IPS-18a (cell line): ENCODE measurements around the gene RNF220.
"Not testable (repeated sequence)": the region's sequence is repeated elsewhere in the genome, so short reads cannot be mapped to it uniquely, and the experiment has no call there.

Source experiments
- H3K27ac ChIP-seq: one replicate; pipeline ENCODE4 v1.5.1; 2013; ENCODE audit warnings: low read length
- H3K27me3 ChIP-seq: one replicate; pipeline ENCODE4 v1.6.1; 2013; ENCODE audit warnings: mild to moderate bottlenecking, low read length; ENCODE audit not compliant: control insufficient read depth, insufficient read depth
- H3K36me3 ChIP-seq: one replicate; pipeline ENCODE4 v1.6.1; 2013; ENCODE audit warnings: low read depth, low read length; ENCODE audit not compliant: control insufficient read depth
- H3K4me1 ChIP-seq: one replicate; pipeline ENCODE4 v1.6.1; 2013; ENCODE audit warnings: low read depth, low read length; ENCODE audit not compliant: control insufficient read depth
- H3K4me3 ChIP-seq: one replicate; pipeline ENCODE4 v1.5.1; 2013; ENCODE audit warnings: low read length
- H3K9ac ChIP-seq: one replicate; pipeline ENCODE4 v1.6.1; 2013; ENCODE audit warnings: mild to moderate bottlenecking, low read length, moderate library complexity
- H3K9me3 ChIP-seq: one replicate; pipeline ENCODE4 v1.6.1; 2013; ENCODE audit warnings: low read depth, low read length; ENCODE audit not compliant: control insufficient read depth

Gene RNF220

DNA sequence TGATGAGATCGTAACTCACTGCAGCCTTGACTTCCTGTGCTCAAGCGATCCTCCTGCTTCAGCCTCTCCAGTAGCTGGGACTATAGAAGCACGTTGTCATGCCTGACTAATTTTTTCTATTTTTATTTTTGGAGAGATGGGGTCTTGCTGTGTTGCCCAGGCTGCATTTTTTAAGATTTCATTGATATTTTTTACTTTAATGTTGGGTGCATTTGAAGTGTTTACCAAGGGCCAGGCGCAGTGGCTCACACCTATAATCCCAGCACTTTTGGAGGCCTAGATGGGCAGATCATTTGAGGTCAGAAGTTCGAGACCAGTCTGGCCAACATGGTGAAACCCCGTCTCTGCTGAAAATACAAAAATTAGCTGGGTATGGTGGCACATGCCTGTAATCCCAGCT is 97.8 kb downstream of the RNF220 start:
- not testable (repeated sequence) for H3K36me3 ChIP-seq, H3K9me3 ChIP-seq, H3K27ac ChIP-seq, H3K4me3 ChIP-seq, H3K9ac ChIP-seq
- Histone ChIP-seq H3K27me3 (peaks cover 59% of the 10 kb centered on the region), H3K4me1 (peaks cover 60% of the 10 kb centered on the region)

DNA sequence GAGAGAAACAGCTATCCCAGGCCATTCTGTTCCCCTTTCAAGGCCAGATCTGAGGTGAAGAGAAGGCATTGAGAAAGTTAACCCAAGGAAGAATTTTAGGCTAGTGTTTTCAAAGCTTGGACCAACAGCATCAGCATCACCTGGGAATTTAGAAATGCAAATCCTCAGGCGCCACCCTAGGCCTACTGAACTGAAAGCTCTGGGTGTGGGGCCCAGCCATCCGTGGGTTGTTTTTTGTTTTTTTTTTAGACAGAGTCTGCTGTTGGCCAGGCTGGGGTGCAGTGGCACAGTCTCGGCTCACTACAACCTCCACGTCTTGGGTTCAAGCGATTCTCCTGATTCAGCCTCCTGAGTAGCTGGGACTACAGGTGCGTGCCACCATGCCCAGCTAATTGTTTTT is 98.6 kb downstream of the RNF220 start:
- Histone ChIP-seq H3K36me3 (no peaks in the 10 kb centered on the region), H3K27ac (no peak overlapping the region), H3K4me1 (peaks cover 68% of the 10 kb centered on the region), H3K4me3 (no peak overlapping the region), H3K9me3 (no peaks in the 10 kb centered on the region), H3K9ac (no peak overlapping the region), H3K27me3 (peaks cover 57% of the 10 kb centered on the region)

DNA sequence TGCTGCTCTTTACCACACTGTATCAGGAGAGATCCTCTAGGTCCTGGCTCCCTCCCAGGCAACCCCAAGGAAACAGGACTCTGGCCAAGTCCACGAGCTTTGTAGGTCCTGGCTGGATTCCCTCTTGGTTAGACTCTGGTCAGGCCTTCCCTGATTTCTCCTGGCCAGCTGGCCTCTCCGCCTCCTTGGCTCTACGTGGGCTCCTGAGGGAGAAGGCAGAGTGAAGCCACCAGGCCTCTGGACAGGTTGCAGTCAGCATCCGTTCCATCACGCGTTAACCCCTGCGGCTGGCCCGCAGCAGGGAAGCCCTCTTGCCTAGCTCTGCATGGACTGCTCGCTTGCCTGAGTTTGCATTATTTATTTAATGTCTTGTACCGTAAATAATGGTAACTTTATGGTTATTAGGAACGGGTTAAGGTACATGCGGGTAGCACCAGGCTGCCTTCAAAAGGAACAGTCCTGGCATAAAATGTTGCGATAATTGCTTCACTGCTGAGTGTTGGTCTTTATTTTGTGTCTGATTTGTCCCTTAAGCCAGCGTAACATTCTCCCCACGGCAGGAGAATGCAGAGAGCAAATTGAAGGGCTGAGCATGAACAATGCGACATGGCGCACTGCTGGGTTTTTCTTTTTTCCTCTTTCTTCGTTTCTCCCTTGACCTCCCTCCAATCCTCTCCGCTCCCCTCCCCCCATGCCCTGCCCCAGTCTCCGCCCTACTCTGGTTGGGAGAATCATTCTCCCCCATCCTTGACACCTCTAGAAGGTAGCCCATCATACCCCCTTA is 100.3 kb downstream of the RNF220 start:
- no peak overlapping the region for H3K27ac ChIP-seq
- H3K36me3 ChIP-seq = no peaks in the 10 kb centered on the region
- no peak overlapping the region for H3K9ac ChIP-seq
- peak overlapping the region; percentile 1 for H3K4me3 ChIP-seq
- H3K27me3 ChIP-seq = peaks cover 48% of the 10 kb centered on the region
- no peaks in the 10 kb centered on the region for H3K9me3 ChIP-seq
- peaks cover 62% of the 10 kb centered on the region for H3K4me1 ChIP-seq

DNA sequence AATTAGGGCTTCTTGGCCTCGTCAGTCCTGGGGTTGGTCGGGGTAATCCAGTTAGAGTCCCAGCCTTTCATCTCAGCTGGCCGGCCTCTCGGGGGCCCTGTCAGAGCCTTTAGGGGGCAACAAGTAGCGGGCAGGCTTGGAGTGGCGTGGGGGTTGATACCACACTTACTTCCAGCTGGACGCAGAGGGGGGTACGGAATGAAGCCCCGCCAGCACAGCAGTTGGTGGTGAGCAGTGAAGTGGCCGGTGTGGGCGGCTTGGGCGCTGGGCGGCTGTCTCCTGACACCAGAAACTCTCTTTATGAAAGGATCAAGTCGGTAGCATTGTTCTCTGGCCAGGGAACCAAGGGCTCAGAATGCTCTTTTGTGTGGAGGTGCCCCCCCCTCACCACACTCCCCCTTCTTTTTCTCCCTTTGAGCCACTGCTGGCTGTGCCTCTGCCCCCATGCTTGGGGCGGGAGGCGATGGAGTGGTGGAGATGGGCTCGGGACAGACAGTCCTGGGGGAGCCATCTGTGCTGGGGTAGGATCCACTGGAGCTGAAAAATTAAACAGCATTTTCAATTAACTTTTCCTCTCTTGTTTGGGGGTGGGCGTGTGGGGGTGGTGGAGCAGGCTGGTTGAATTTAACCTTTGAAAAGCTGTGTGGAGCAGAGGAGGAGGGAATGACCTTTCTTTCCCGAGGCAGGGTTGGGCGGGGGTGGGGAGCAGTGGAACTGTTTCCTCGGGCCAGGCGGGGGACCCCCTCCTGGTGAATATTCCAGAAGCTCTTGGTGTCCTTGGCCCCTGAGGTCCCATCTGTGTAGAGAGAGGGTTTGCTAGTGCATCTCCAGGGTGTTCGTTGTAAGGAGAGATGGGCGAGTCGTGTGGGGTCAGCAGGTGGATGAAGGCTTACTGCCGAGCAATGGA is 102.7 kb downstream of the RNF220 start:
- peaks cover 49% of the 10 kb centered on the region for H3K27me3 ChIP-seq

DNA sequence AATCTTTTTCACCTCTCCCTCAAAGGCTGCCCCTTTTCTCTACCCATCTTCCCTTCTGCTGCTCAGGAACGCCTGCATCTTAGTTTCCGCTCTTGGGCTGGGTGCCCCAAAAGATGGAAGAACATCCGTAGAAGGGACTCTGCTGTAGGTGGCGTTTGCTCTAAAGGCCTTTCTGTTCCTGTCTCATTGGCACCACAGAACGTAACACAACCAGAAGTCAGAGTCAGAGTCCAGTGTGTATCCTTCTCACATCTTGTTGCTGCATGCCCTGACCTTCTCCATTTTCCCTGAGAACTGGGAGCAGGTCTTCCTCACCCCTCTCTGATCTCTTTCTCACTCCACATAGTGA is 103.3 kb downstream of the RNF220 start:
- H3K4me3 ChIP-seq = no peak overlapping the region
- H3K27ac ChIP-seq = no peak overlapping the region
- no peak overlapping the region for H3K9ac ChIP-seq
- peaks cover 59% of the 10 kb centered on the region for H3K4me1 ChIP-seq
- no peaks in the 10 kb centered on the region for H3K9me3 ChIP-seq
- no peaks in the 10 kb centered on the region for H3K36me3 ChIP-seq
- peaks cover 48% of the 10 kb centered on the region for H3K27me3 ChIP-seq

More for the DNA sequence above, 102.7 kb downstream of the RNF220 start:
- H3K4me1 ChIP-seq = peaks cover 60% of the 10 kb centered on the region
- peak overlapping the region; percentile 33 for H3K4me3 ChIP-seq
- H3K9ac ChIP-seq = no peak overlapping the region
- H3K27ac ChIP-seq = no peak overlapping the region
- H3K9me3 ChIP-seq = no peaks in the 10 kb centered on the region
- H3K36me3 ChIP-seq = no peaks in the 10 kb centered on the region

DNA sequence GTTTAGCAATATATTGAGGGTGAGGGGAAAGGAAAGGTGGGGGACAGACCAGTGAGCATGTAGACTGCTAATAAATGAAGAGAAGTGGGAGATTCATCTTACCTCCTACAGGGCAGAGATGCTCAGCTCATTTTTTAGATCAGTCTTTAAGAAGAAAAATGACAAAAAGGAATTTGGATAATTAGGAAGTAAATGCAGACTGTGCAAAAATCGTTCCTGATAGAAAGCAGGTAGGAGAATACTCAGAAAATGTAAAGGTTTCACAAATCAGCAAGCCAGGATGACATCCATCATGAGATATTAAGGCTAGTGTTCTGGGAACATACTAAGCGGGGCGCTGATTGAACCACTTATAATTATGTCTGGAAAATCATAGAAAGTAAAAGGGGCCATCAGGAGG is 106.3 kb downstream of the RNF220 start:
- Histone ChIP-seq H3K36me3 (no peaks in the 10 kb centered on the region), H3K27ac (no peak overlapping the region), H3K4me1 (peaks cover 40% of the 10 kb centered on the region), H3K4me3 (no peak overlapping the region), H3K9me3 (no peaks in the 10 kb centered on the region), H3K27me3 (peaks cover 27% of the 10 kb centered on the region), H3K9ac (no peak overlapping the region)

DNA sequence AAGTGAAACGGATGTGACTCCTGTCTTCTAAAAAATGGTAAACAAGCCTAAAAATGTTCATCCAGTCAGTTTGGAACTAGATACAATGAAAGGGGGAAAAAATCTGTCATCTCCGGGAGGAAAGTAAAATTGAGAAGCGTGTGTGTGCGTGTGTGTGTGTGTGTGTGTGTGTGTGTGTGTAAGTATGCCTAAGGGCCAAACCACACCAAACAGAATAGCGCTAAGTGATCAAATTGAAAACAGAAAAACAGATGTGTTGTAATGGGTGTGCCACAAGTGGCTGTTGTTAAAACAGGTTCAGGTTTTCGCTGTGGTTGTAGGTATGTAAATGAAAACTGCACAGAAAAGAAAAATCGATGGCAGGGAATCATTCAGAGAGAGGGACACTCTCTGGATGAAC is 106.7 kb downstream of the RNF220 start:
- Histone ChIP-seq H3K27me3 (peaks cover 23% of the 10 kb centered on the region), H3K4me3 (no peak overlapping the region), H3K27ac (no peak overlapping the region)

DNA sequence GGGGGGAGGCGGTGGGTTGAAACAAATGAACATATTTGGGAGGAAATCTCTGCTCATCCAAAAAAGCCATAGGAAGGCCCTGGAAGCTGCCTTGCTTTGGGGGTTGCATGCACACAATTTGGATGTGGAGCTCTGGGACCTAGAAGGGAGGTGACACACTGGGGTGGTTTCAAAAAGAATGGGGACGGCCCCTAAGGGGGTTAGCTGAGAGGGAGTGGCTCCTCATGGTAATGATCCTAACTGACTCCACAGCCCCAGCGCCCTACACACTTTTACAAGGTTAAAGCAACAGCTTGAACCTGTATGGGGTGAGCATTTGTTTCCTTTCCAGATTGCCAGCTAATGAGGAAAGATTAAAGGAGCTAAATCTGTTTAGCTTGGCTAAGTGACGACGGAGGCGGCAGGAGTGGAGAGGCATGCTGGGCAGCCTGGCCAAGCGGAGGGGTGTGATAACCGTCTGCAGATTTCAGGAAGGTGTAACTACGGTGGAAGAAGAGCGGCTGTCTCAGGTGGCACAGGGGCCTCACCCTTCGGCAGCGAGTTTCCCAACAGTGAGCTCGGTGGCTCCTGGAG is 107.3 kb downstream of the RNF220 start:
- H3K36me3 ChIP-seq = no peaks in the 10 kb centered on the region
- H3K9ac ChIP-seq = no peak overlapping the region
- H3K27me3 ChIP-seq = peaks cover 17% of the 10 kb centered on the region

More for the DNA sequence above, 106.7 kb downstream of the RNF220 start:
- H3K36me3 ChIP-seq = no peaks in the 10 kb centered on the region
- peaks cover 36% of the 10 kb centered on the region for H3K4me1 ChIP-seq
- H3K9me3 ChIP-seq = no peaks in the 10 kb centered on the region
- no peak overlapping the region for H3K9ac ChIP-seq

DNA sequence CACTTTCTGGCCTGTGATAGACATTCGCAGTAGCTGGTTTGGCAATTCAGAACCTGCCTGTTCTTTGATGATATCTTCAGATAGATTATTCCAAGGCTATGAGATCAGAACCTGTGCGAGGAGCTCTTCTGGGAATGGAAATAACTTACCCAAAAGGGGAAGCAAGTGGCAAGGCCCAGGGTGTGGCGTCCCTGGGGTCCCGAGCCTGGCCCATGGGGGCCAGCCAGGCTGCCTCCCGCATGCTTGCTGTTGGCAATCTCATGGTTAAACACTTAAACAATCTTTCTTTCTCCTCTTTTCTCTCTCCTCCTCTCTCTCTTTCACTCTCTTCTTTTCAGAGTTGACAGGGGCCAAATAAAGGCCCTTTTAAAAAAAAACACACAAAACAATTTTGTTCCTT is 108.1 kb downstream of the RNF220 start:
- Histone ChIP-seq H3K9me3 (no peaks in the 10 kb centered on the region), H3K4me1 (peaks cover 24% of the 10 kb centered on the region), H3K27ac (no peak overlapping the region), H3K36me3 (no peaks in the 10 kb centered on the region), H3K9ac (no peak overlapping the region), H3K27me3 (peaks cover 16% of the 10 kb centered on the region), H3K4me3 (no peak overlapping the region)

More for the DNA sequence above, 107.3 kb downstream of the RNF220 start:
- Histone ChIP-seq H3K9me3 (no peaks in the 10 kb centered on the region), H3K4me3 (no peak overlapping the region), H3K4me1 (peaks cover 30% of the 10 kb centered on the region), H3K27ac (no peak overlapping the region)

DNA sequence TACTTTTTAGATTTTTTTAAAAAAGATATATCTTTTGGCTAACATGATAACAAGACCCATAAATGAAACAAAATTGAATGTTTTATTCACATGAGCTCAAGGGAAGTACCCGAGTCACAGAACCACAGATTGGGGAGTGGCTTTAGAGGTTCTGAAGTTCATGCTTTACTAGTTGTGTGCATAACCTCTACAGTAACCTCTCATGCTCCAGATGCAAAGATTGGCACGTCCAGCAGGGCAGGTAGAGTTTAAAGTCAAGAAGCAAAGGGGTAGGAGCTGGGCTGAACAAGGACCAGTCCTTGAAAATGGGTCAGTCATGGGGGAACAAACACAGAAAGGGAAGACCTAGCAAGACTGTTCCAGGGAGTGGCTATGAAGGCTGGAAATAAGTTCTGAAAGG is 109.6 kb downstream of the RNF220 start:
- Histone ChIP-seq H3K36me3 (no peaks in the 10 kb centered on the region), H3K9ac (no peak overlapping the region)

DNA sequence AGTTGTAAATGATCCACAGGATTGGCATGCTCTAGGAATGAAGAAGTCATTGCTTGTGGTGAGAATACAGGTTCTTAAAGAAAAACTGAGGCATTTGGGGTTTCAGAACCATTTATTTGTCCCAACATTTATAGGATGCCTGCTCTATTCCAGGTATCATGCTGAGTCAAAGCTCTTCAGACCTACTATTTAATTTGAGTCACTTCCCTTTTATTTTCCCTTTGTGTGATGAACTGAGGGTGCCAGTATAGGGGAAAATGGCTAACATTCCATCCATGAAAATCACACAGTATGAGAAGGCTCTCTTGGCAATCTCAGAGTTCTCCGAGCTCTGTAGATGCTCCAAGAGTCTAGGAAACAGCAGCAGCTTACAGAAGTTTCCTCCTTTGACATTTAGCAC is 110.4 kb downstream of the RNF220 start:
- H3K27ac ChIP-seq = no peak overlapping the region
- no peaks in the 10 kb centered on the region for H3K36me3 ChIP-seq
- no peak overlapping the region for H3K4me3 ChIP-seq
- H3K4me1 ChIP-seq = peaks cover 20% of the 10 kb centered on the region
- no peaks in the 10 kb centered on the region for H3K9me3 ChIP-seq
- H3K9ac ChIP-seq = no peak overlapping the region
- peaks cover 3% of the 10 kb centered on the region for H3K27me3 ChIP-seq

More for the DNA sequence above, 109.6 kb downstream of the RNF220 start:
- H3K4me3 ChIP-seq = no peak overlapping the region
- peaks cover 23% of the 10 kb centered on the region for H3K4me1 ChIP-seq
- peaks cover 7% of the 10 kb centered on the region for H3K27me3 ChIP-seq
- no peak overlapping the region for H3K27ac ChIP-seq
- H3K9me3 ChIP-seq = no peaks in the 10 kb centered on the region
